Mucosa of stomach (tissue), 1 donor: ENCODE results near the gene SRMS.
"Not testable (repeated sequence)": the region's sequence is repeated elsewhere in the genome, so short reads cannot be mapped to it uniquely, and the experiment has no call there.

Experiments
- H3K27me3 ChIP-seq: one replicate; pipeline ENCODE4 v1.7.0; 2013; ENCODE audit warnings: mild to moderate bottlenecking, low read length; ENCODE audit not compliant: control insufficient read depth, insufficient read depth
- H3K36me3 ChIP-seq: one replicate; pipeline ENCODE4 v1.7.0; 2013; ENCODE audit warnings: low read length; ENCODE audit not compliant: control insufficient read depth, insufficient read depth
- H3K4me1 ChIP-seq: one replicate; pipeline ENCODE4 v1.7.0; 2013; ENCODE audit warnings: mild to moderate bottlenecking, low read length; ENCODE audit not compliant: control insufficient read depth, insufficient read depth
- H3K4me3 ChIP-seq: one replicate; pipeline ENCODE4 v1.7.0; 2013; ENCODE audit warnings: low read length
- H3K9ac ChIP-seq: one replicate; pipeline ENCODE4 v1.7.0; 2013; ENCODE audit warnings: mild to moderate bottlenecking, low read length, moderate library complexity
- H3K9me3 ChIP-seq: one replicate; pipeline ENCODE4 v1.7.0; 2013; ENCODE audit warnings: mild to moderate bottlenecking, low read length, moderate library complexity; ENCODE audit not compliant: control insufficient read depth
- donor health status: Pancreatic carcinoma.

Gene SRMS

DNA sequence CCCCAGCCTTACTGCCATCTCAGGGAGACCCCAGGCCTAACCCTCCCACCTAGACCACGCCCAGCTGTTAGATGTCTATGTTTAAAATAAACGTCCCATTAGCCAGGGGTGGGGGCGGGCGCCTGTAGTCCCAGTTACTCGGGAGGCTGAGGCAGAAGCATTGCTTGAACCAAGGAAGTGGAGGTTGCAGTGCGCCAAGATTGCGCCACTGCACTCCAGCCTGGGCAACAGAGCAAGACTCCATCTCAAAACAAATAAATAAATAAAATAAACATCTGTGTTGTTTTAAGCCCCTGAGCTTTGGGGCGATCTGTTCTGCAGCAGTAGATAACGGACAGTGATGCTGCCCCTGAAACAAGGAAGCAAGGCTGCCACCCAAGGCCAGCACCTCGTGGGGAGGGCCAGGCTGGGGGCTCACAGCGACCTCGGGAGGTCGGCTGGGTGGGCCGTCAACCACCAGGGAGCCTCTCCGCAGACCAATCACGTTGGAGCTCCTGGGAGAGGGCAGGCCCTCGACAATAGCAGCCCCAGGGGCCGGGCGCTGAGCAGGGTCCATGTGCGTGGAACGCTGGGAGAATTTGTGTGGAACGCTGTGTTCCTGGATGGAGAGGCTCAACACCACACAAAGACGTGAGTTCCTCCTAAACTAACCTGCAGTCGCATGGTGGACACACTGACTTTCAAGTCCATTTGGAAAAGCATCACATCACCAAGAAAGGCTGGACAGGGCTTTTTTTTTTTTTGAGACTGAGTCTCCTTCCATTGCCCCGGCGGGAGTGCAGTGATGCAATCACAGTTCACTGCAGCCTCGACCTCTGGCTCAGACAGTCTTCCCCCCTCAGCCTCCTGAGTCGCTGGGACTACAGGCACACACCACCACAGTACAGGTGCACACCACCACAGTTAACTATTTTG lies 27.5 kb upstream of the SRMS start:
- peaks cover 14% of the 10 kb centered on the region for H3K27me3 ChIP-seq
- no peaks in the 10 kb centered on the region for H3K9me3 ChIP-seq
- peaks cover 4% of the 10 kb centered on the region for H3K36me3 ChIP-seq
- H3K9ac ChIP-seq: peak overlapping the region; percentile 79
- H3K4me3 ChIP-seq: no peak overlapping the region
- H3K4me1 ChIP-seq: peaks cover 14% of the 10 kb centered on the region

DNA sequence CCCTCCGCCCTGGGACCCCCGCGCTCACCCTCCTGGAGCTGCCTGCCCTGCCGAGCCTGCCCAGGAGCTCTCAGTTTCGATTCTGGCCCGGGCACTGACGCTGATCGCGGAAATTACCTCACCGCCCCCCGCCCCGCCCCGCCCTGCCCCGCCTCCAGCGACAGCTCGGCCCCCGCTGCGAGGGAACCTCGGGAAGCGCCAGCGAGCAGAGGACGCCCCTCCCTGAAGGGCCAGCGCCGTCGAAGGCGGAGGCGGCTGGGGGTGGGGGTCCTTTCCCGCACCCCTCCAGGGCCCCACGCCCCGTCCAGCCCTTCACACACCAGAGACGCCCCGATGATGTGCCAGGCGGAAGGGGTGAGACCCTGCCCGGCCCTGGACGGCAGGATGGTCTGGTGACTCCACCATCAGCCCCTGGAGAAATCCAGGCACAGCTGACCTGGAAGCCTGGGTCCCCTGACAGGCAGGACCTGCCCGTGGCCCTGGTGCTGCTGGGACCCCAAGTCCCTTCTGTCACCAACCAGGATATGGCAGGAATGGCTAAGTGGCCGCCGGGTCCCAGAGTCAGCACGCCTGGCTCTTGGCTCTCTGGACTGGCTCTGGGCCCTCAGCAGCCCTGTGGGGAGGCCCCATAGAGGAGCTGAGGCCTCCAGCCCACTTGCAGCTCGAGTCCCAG lies 26.7 kb upstream of the SRMS start, which contains the start of gene HELZ2:
Gene HELZ2 (minus strand): TSS at position 84 of the 673 bp plus-strand sequence. CDS start 1,854 bp downstream, outside the sequence.
- Histone ChIP-seq H3K4me3 (peak within 1 kb of the TSS; percentile 80), H3K36me3 (peaks cover 4% of the 10 kb centered on the region), H3K9me3 (no peaks in the 10 kb centered on the region), H3K4me1 (peaks cover 14% of the 10 kb centered on the region), H3K27me3 (peaks cover 9% of the 10 kb centered on the region), H3K9ac (peak within 1 kb of the TSS; percentile 96)

DNA sequence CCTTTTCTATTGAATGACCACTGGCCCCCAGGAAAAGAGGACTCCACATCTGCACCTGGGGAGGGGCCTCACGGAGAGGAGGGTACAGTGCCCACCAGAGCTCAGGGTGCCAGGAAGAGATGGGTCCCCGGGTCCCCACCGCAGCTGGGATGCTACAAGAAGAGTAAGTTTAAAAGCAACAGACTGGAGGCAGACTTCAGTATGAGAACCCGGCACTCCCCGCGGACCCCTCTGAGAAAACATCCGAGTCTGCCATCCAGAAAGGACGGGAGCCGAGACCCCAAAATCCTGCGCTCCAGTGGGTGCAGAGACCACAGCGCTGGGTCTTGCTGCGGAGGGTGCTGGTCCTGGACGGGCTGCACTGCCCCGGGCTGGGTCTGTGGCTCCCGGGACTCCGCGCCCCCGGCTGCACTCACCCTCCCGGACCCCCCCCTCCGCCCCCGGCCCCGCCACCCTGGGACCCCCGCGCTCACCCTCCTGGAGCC lies 26.1 kb upstream of the SRMS start:
- H3K4me1 ChIP-seq: peaks cover 14% of the 10 kb centered on the region
- H3K27me3 ChIP-seq: peaks cover 5% of the 10 kb centered on the region
- peak overlapping the region; percentile 96 for H3K9ac ChIP-seq
- no peaks in the 10 kb centered on the region for H3K9me3 ChIP-seq
- peaks cover 4% of the 10 kb centered on the region for H3K36me3 ChIP-seq
- peak overlapping the region; percentile 80 for H3K4me3 ChIP-seq

- Histone ChIP-seq H3K27me3 (peaks cover 5% of the 10 kb centered on the region), H3K4me3 (peak overlapping the region; percentile 80), H3K9ac (peak overlapping the region; percentile 96), H3K9me3 (no peaks in the 10 kb centered on the region), H3K4me1 (peaks cover 14% of the 10 kb centered on the region), H3K36me3 (peaks cover 4% of the 10 kb centered on the region)
These were observed 25.5 kb upstream of the SRMS start for GRCh38 chr20:63572788-63573646.

- H3K36me3 ChIP-seq: peaks cover 4% of the 10 kb centered on the region
These were observed 24.7 kb upstream of the SRMS start for GRCh38 chr20:63572071-63572787.

DNA sequence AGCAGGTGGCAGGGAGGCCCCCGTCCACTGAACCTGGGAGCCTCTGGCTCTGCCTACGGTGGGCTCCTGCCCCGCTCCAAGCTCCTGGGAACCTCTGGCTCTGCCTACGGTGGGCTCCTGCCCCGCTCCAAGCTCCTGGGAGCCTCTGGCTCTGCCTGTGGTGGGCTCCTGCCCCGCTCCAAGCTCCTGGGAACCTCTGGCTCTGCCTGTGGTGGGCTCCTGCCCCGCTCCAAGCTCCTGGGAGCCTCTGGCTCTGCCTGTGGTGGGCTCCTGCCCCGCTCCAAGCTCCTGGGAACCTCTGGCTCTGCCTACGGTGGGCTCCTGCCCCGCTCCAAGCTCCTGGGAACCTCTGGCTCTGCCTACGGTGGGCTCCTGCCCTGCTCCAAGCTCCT lies 23.5 kb upstream of the SRMS start:
- H3K4me3 ChIP-seq, H3K9me3 ChIP-seq, H3K36me3 ChIP-seq, H3K9ac ChIP-seq, H3K27me3 ChIP-seq: not testable (repeated sequence)
- peaks cover 11% of the 10 kb centered on the region for H3K4me1 ChIP-seq

More at GRCh38 chr20:63572071-63572787, 24.7 kb upstream of the SRMS start:
- H3K9me3 ChIP-seq: no peaks in the 10 kb centered on the region
- no peaks in the 10 kb centered on the region for H3K27me3 ChIP-seq
- H3K4me3 ChIP-seq: no peak overlapping the region
- H3K9ac ChIP-seq: no peak overlapping the region
- H3K4me1 ChIP-seq: peaks cover 11% of the 10 kb centered on the region

DNA sequence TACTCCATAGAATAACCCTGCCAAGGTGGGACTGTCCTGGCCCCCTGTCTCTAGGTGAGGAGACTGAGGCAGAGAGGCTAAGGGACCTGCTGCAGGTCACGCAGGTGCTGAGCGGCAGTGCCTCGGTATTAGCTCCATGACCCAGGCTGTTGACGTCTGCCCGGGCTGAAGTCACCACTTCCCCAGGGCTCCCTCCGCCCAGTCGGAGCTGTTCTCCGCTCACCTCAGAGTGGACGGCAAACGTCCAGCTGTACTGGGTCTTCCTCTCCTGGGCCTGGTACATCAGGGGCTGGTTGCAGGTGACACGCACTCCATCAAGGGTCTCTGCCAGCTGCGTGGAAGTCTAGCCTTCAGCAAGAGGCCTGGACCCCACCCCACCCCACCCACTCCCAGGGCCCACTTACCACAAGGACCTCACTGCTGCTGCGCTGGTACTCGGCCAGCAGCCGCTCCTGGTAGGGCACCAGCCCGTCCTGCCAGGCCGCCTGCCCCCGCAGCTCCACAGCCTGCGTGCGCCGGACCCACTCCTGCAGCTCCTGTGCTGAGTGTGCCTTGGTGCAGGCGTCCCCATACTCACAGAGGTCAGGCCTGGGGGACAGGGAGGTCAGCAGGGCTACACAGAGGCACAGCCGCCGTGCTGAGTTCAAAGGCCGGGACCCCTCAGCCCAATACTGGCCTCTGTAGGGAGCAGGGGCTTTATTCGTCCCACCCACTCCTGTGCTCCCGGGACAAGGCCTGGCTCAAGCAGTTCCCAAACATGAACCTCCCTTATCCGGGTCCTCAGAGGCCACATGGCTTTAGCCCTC lies 22.9 kb upstream of the SRMS start:
- H3K9me3 ChIP-seq: no peaks in the 10 kb centered on the region
- no peaks in the 10 kb centered on the region for H3K27me3 ChIP-seq
- H3K4me3 ChIP-seq: no peak overlapping the region
- no peak overlapping the region for H3K9ac ChIP-seq
- peaks cover 4% of the 10 kb centered on the region for H3K36me3 ChIP-seq
- H3K4me1 ChIP-seq: peaks cover 11% of the 10 kb centered on the region

DNA sequence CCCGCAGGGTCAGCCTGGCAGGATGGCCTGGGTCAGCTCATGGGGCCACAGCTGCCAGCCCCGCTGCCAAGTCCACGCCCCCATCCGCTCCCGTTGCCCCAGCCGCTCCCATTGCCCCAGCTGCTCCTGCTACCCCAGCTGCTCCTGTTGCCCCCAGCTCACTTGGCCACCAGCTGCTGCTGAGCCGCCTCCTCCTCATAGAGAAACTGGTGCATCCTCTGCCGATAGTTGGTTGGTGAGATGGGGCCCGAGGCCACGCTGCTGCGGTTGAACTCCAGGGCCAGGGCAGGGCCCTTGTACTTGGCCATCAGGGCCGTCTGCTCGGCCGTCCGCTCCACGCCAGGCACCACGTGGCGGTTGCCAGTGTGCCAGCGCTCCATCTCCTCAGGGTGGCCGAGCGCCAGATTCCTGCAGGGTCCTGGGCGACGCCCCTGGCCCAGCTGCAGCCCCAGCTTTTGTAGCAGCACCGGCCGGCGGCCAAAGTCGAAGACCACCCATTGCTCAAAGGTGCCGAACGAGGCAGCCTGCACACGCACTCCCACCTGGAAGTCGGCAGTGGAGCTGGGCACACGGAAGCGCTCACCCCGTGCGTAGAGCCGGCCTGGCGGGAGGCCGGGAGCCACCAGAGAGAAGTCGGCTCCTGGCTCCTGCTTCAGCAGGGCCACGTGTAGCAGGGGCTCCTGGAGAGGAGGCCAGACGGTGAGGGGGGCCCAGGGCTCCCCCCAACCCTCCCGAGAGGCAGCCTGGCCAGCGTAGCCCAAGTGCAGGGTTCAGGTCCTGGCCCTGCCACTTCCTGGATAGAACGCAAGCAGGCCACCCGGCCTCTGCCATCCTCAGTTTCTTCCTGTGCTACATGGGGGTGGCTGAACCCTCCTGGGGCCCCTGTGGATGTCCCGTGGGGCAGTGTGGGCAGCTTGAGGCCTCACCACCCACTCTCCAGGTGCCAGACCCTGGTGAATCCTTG lies 21.7 kb upstream of the SRMS start:
- Histone ChIP-seq H3K4me1 (peaks cover 6% of the 10 kb centered on the region), H3K36me3 (peaks cover 4% of the 10 kb centered on the region), H3K4me3 (no peak overlapping the region), H3K9ac (no peak overlapping the region), H3K9me3 (no peaks in the 10 kb centered on the region), H3K27me3 (no peaks in the 10 kb centered on the region)

GRCh38 chr20:63568170-63568981 lies 20.8 kb upstream of the SRMS start:
- Histone ChIP-seq H3K36me3 (peaks cover 4% of the 10 kb centered on the region), H3K9ac (no peak overlapping the region), H3K4me3 (no peak overlapping the region), H3K9me3 (no peaks in the 10 kb centered on the region), H3K4me1 (peaks cover 4% of the 10 kb centered on the region), H3K27me3 (no peaks in the 10 kb centered on the region)
